K562 (cell line): ENCODE data around the gene FAM20C. TPM values are rescaled to one million over a fixed set of nuclear protein-coding genes. Genes with fewer than 3 reads are reported as not detected.

Source experiments
- ATAC-seq: fragments of 200-7000 bp; cut with Tn5 transposase; 3 replicates; pipeline ENCODE4 v1.9.1; 2020; ENCODE audit warnings: moderate library complexity
- BruUV-seq: library from RNA; stranded (reverse); fragments of 400-500 nt; replicated peaks from 2 replicates; lab custom pipeline; 2021; lab: Mats Ljungman, UMichigan
- CTCF ChIA-PET: fragments of 300-600 bp; formaldehyde crosslinking; extraction: SDS; loops from one replicate; lab custom pipeline; 2021; ENCODE audit warnings: low intra/inter-chr PET ratio; lab: Yijun Ruan, JAX
- POLR2A ChIA-PET: fragments of 300-600, 350-650 bp; sonication (Branson Sonifier 250); formaldehyde crosslinking; extraction: SDS; loops from one replicate; lab custom pipeline; 2021; ENCODE audit warnings: antibody characterized with exemption, inconsistent platforms; lab: Yijun Ruan, JAX
- DNase-seq, 4 experiments: peaks; one replicate each; pipeline versions ENCODE4 v3.0.0 to v3.0.0-alpha.2; 2011 to 2018; ENCODE audit warnings: low spot score in 3 of 4, mixed read lengths in 3 of 4; ENCODE audit errors: extremely low read depth in 1 of 4
- FAIRE-seq: peaks from 2 replicates; lab custom pipeline; 2011; peaks lifted over from hg19 to GRCh38; lab: Jason Lieb, UNC
- H2AFZ ChIP-seq: 2 replicates; pipeline ENCODE4 v1.6.0; 2011; ENCODE audit warnings: low read depth, low read length, control low read depth, inconsistent platforms
- H3K27ac ChIP-seq: fragments of 200-600 bp; 3 replicates; pipeline ENCODE4 v1.8.0; 2011; ENCODE audit warnings: low read depth, mild to moderate bottlenecking, control low read depth, inconsistent platforms, low read length, moderate library complexity, mixed read lengths; ENCODE audit errors: extremely low read depth
- H3K27me3 ChIP-seq, 2 experiments: fragments of 300-600 bp in 1 of 2; 2 replicates in 1 of 2; 3 replicates in 1 of 2; pipeline versions ENCODE4 v1.6.0 to v1.8.0; 2011; ENCODE audit warnings: inconsistent platforms in 2 of 2, low read length in 2 of 2, mild to moderate bottlenecking in 1 of 2, mixed read lengths in 1 of 2, moderate library complexity in 1 of 2; ENCODE audit not compliant: control insufficient read depth in 2 of 2, insufficient read depth in 2 of 2
- H3K36me3 ChIP-seq: fragments of 300-600 bp; 3 replicates; pipeline ENCODE4 v1.8.0; 2011; ENCODE audit warnings: mild to moderate bottlenecking, low read length, inconsistent platforms; ENCODE audit not compliant: control insufficient read depth, insufficient read depth
- H3K4me1 ChIP-seq, 2 experiments: fragments of 200-600 bp in 1 of 2; replicated peaks in 1 of 2; 2 replicates in 1 of 2; 3 replicates in 1 of 2; pipeline versions ENCODE4 v1.5.1 to v1.8.0; 2011; ENCODE audit warnings: inconsistent platforms in 2 of 2, low read length in 2 of 2, mild to moderate bottlenecking in 1 of 2, mixed read lengths in 1 of 2, moderate library complexity in 1 of 2; ENCODE audit not compliant: control insufficient read depth in 2 of 2, insufficient read depth in 2 of 2
- H3K4me2 ChIP-seq: 2 replicates; pipeline ENCODE4 v1.6.1; 2011; ENCODE audit warnings: low read length, control low read depth, inconsistent platforms, mixed read lengths; ENCODE audit not compliant: insufficient read depth
- H3K4me3 ChIP-seq: fragments of 200-600 bp; sonication (generic), shearing (Covaris generic); 2 replicates; pipeline ENCODE4 v1.5.1; 2016; ENCODE audit warnings: control low read depth, inconsistent platforms
- H3K79me2 ChIP-seq: fragments of 200-600 bp; 3 replicates; pipeline ENCODE4 v1.8.0; 2011; ENCODE audit warnings: low read length, inconsistent platforms; ENCODE audit not compliant: control insufficient read depth, insufficient read depth
- H3K9ac ChIP-seq, 2 experiments: 2 replicates each; pipeline versions ENCODE4 v1.6.0 to v1.6.1; 2011; ENCODE audit warnings: low read depth in 2 of 2, low read length in 2 of 2, control low read depth in 1 of 2, inconsistent platforms in 1 of 2, mild to moderate bottlenecking in 1 of 2, mixed read lengths in 1 of 2; ENCODE audit not compliant: insufficient read depth in 1 of 2
- H3K9me1 ChIP-seq: one replicate; pipeline ENCODE4 v1.6.0; 2011; ENCODE audit warnings: inconsistent platforms, mild to moderate bottlenecking, low read length, moderate library complexity; ENCODE audit not compliant: control insufficient read depth, insufficient read depth
- H3K9me3 ChIP-seq: replicated peaks from 2 replicates; pipeline ENCODE4 v1.5.1; 2011; ENCODE audit warnings: low read depth, low read length, inconsistent platforms; ENCODE audit not compliant: control insufficient read depth, insufficient read depth
- H4K20me1 ChIP-seq: replicated peaks from 2 replicates; pipeline ENCODE4 v1.6.1; 2011; ENCODE audit warnings: low read length, inconsistent platforms, mixed read lengths; ENCODE audit not compliant: control insufficient read depth, insufficient read depth
- NRF1 ChIP-seq, 2 experiments: fragments of 450-650 bp; IDR thresholded peaks in 1 of 2; conservative IDR thresholded peaks in 1 of 2; 2 replicates each; pipeline ENCODE4 v1.6.1; 2014; ENCODE audit warnings: mild to moderate bottlenecking in 2 of 2
- RBM15 ChIP-seq: fragments of 200-400 bp; formaldehyde crosslinking; IDR thresholded peaks from 2 replicates; pipeline ENCODE4 v1.6.1; 2018; ENCODE audit warnings: mild to moderate bottlenecking, low read length, moderate library complexity; ENCODE audit not compliant: insufficient read depth
- WGBS: fragments of 100-300 bp; shearing (Covaris generic); methylation state at CpG from one replicate; pipeline ENCODE4 v1.1.6; 2016; ENCODE audit warnings: low coverage, mixed read lengths; ENCODE audit not compliant: insufficient coverage; ENCODE audit errors: missing lambda C conversion rate; 5-methylcytosine and 5-hydroxymethylcytosine counted together
- in situ Hi-C: fragments of 300-500 bp; cut with MboI; formaldehyde crosslinking; loops from 4 replicates; pipeline ENCODE4 v1.15.0; 2018; ENCODE audit warnings: inconsistent platforms, mixed read lengths
- intact Hi-C: fragments of 100-400 bp; cut with micrococcal nuclease; formaldehyde crosslinking; loops from 2 replicates; pipeline ENCODE4 v1.14.2; 2022
- polyA plus RNA-seq, 8 experiments: library from polyadenylated mRNA; depleted of rRNA in 4 of 8; stranded (reverse) in 5 of 8; unstranded in 3 of 8; fragments of >200 nt; fragmentation: Nextera tagmentation in 2 of 8; fragmentation: Illumina TruSeq in 1 of 8; extraction: Ambion mirVana in 2 of 8; extraction: Trizol in 1 of 8; gene quantifications; 2 replicates each; pipeline versions ENCODE4 v1.2.1 to v1.2.3, GENCODE V29; 2011 to 2014; ENCODE audit warnings: inconsistent platforms in 1 of 8, missing spikeins in 1 of 8
- total RNA-seq, 7 experiments: library from RNA; depleted of rRNA in 6 of 7; stranded (reverse); fragments of >200 nt in 6 of 7; fragmentation: Illumina TruSeq in 2 of 7; extraction: Trizol in 2 of 7; gene quantifications; 2 replicates each; pipeline versions ENCODE4 v1.2.1 to v1.2.3, GENCODE V29; 2011 to 2021; ENCODE audit warnings: low replicate concordance in 1 of 7

Gene FAM20C
- total and polyA plus RNA-seq, 9 of the 15 experiments (the other 6 are each of a cell fraction or from before 2014, with no cell fraction given): 0.09 TPM; not detected in 8

DNA sequence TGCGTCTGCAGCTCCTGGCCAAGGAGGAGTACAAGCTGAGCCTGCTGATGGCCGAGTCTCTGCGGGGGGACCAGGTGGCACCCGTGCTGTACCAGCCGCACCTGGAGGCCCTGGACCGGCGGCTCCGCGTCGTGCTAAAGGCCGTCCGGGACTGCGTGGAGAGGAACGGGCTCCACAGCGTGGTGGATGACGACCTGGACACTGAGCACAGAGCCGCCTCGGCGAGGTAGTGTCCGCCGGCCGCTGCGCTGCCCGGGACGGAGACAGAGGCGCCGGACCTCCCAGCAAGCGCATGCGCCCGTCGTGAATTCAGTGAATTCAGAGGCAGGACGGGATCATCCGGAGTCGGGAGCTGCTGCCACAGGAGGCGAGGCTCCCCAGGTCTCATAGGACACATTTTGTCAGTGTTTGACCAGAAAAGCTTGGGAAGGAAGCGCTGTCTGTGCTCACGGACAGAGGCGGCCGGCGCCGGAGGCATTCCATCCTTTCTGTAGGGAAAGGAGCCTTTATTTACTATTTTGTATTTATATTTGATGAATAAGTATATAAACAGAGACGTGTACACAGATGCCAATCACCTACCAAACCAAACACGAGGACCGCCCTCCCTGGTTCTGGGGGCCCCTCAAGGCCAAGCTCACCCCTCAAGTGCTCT lies 67.5 kb downstream of the FAM20C start:
- intact Hi-C loops (no loop called here), in situ Hi-C loops (no loop called here)
- H3K4me3 ChIP-seq: no peak overlapping the region
- WGBS: 19% methylated on average over 40 of the region's 44 CpGs
- no peak overlapping the region for H3K9ac ChIP-seq
- H2AFZ ChIP-seq: no peak overlapping the region
- CTCF ChIA-PET: interaction anchor here (0.6 to 0.7 kb wide), 2 partner anchors 13 to 38 kb away, joined by 3 to 4 read pairs; no protein-coding TSS in a partner anchor
- H3K36me3 ChIP-seq: no peaks in the 10 kb centered on the region
- no peaks in the 10 kb centered on the region for H3K9me1 ChIP-seq
- H3K79me2 ChIP-seq: no peaks in the 10 kb centered on the region
- FAIRE-seq: no peak
- H3K4me1 ChIP-seq: peaks cover 0 to 18% of the 10 kb centered on the region in 2 experiments; a peak in 1 of 5 replicates
- POLR2A ChIA-PET: interaction anchor here (0.6 kb wide), 1 partner anchor 23 kb away, joined by 3 read pairs; no protein-coding TSS in a partner anchor
- BruUV-seq: no TSS peak
- H3K4me2 ChIP-seq: no peak overlapping the region
- H3K27me3 ChIP-seq: peaks cover 22 to 54% of the 10 kb centered on the region in 2 experiments
- peak; percentile 55 to 62 for TF ChIP-seq NRF1 (conservative IDR thresholded peaks at IDR 0.05 in 1 of 2, IDR thresholded peaks at IDR 0.05 in 1 of 2)
- TF ChIP-seq RBM15: no peak
- ATAC-seq: no peak
- peaks cover 12% of the 10 kb centered on the region for H3K9me3 ChIP-seq
- no peak for DNase-seq
- H3K27ac ChIP-seq: no peak overlapping the region
- peaks cover 9% of the 10 kb centered on the region; the same call in 1 of the 2 replicates for H4K20me1 ChIP-seq
